K562 (cell line): ENCODE measurements around the gene RSF1. TPM values are rescaled to one million over a fixed set of nuclear protein-coding genes. Genes with fewer than 3 reads are reported as not detected.

Experiments used
- ATAC-seq: fragments of 200-7000 bp; cut with Tn5 transposase; 3 replicates; pipeline ENCODE4 v1.9.1; 2020; ENCODE audit warnings: moderate library complexity
- BruUV-seq: library from RNA; stranded (reverse); fragments of 400-500 nt; replicated peaks from 2 replicates; lab custom pipeline; 2021; lab: Mats Ljungman, UMichigan
- CTCF ChIA-PET: fragments of 300-600 bp; formaldehyde crosslinking; extraction: SDS; loops from one replicate; lab custom pipeline; 2021; ENCODE audit warnings: low intra/inter-chr PET ratio; lab: Yijun Ruan, JAX
- POLR2A ChIA-PET: fragments of 300-600, 350-650 bp; sonication (Branson Sonifier 250); formaldehyde crosslinking; extraction: SDS; loops from one replicate; lab custom pipeline; 2021; ENCODE audit warnings: antibody characterized with exemption, inconsistent platforms; lab: Yijun Ruan, JAX
- DNase-seq, 4 experiments: peaks; one replicate each; pipeline versions ENCODE4 v3.0.0 to v3.0.0-alpha.2; 2011 to 2018; ENCODE audit warnings: low spot score in 3 of 4, mixed read lengths in 3 of 4; ENCODE audit errors: extremely low read depth in 1 of 4
- FAIRE-seq: peaks from 2 replicates; lab custom pipeline; 2011; peaks lifted over from hg19 to GRCh38; lab: Jason Lieb, UNC
- H2AFZ ChIP-seq: 2 replicates; pipeline ENCODE4 v1.6.0; 2011; ENCODE audit warnings: low read depth, low read length, control low read depth, inconsistent platforms
- H3K27ac ChIP-seq: fragments of 200-600 bp; 3 replicates; pipeline ENCODE4 v1.8.0; 2011; ENCODE audit warnings: low read depth, mild to moderate bottlenecking, control low read depth, inconsistent platforms, low read length, moderate library complexity, mixed read lengths; ENCODE audit errors: extremely low read depth
- H3K27me3 ChIP-seq, 2 experiments: fragments of 300-600 bp in 1 of 2; 2 replicates in 1 of 2; 3 replicates in 1 of 2; pipeline versions ENCODE4 v1.6.0 to v1.8.0; 2011; ENCODE audit warnings: inconsistent platforms in 2 of 2, low read length in 2 of 2, mild to moderate bottlenecking in 1 of 2, mixed read lengths in 1 of 2, moderate library complexity in 1 of 2; ENCODE audit not compliant: control insufficient read depth in 2 of 2, insufficient read depth in 2 of 2
- H3K36me3 ChIP-seq: fragments of 300-600 bp; 3 replicates; pipeline ENCODE4 v1.8.0; 2011; ENCODE audit warnings: mild to moderate bottlenecking, low read length, inconsistent platforms; ENCODE audit not compliant: control insufficient read depth, insufficient read depth
- H3K4me1 ChIP-seq, 2 experiments: fragments of 200-600 bp in 1 of 2; replicated peaks in 1 of 2; 2 replicates in 1 of 2; 3 replicates in 1 of 2; pipeline versions ENCODE4 v1.5.1 to v1.8.0; 2011; ENCODE audit warnings: inconsistent platforms in 2 of 2, low read length in 2 of 2, mild to moderate bottlenecking in 1 of 2, mixed read lengths in 1 of 2, moderate library complexity in 1 of 2; ENCODE audit not compliant: control insufficient read depth in 2 of 2, insufficient read depth in 2 of 2
- H3K4me2 ChIP-seq: 2 replicates; pipeline ENCODE4 v1.6.1; 2011; ENCODE audit warnings: low read length, control low read depth, inconsistent platforms, mixed read lengths; ENCODE audit not compliant: insufficient read depth
- H3K4me3 ChIP-seq: fragments of 200-600 bp; sonication (generic), shearing (Covaris generic); 2 replicates; pipeline ENCODE4 v1.5.1; 2016; ENCODE audit warnings: control low read depth, inconsistent platforms
- H3K79me2 ChIP-seq: fragments of 200-600 bp; 3 replicates; pipeline ENCODE4 v1.8.0; 2011; ENCODE audit warnings: low read length, inconsistent platforms; ENCODE audit not compliant: control insufficient read depth, insufficient read depth
- H3K9ac ChIP-seq, 2 experiments: 2 replicates each; pipeline versions ENCODE4 v1.6.0 to v1.6.1; 2011; ENCODE audit warnings: low read depth in 2 of 2, low read length in 2 of 2, control low read depth in 1 of 2, inconsistent platforms in 1 of 2, mild to moderate bottlenecking in 1 of 2, mixed read lengths in 1 of 2; ENCODE audit not compliant: insufficient read depth in 1 of 2
- H3K9me1 ChIP-seq: one replicate; pipeline ENCODE4 v1.6.0; 2011; ENCODE audit warnings: inconsistent platforms, mild to moderate bottlenecking, low read length, moderate library complexity; ENCODE audit not compliant: control insufficient read depth, insufficient read depth
- H3K9me3 ChIP-seq: replicated peaks from 2 replicates; pipeline ENCODE4 v1.5.1; 2011; ENCODE audit warnings: low read depth, low read length, inconsistent platforms; ENCODE audit not compliant: control insufficient read depth, insufficient read depth
- H4K20me1 ChIP-seq: replicated peaks from 2 replicates; pipeline ENCODE4 v1.6.1; 2011; ENCODE audit warnings: low read length, inconsistent platforms, mixed read lengths; ENCODE audit not compliant: control insufficient read depth, insufficient read depth
- CTCF ChIP-seq, 3 experiments: IDR thresholded peaks in 2 of 3; conservative IDR thresholded peaks in 1 of 3; 2 replicates each; pipeline ENCODE4 v1.5.1; 2011 to 2012; ENCODE audit warnings: low read length in 3 of 3, mild to moderate bottlenecking in 3 of 3, control low read depth in 2 of 3, improper control_type of control experiment in 1 of 3, inconsistent platforms in 1 of 3, low read depth in 1 of 3, mixed read lengths in 1 of 3, moderate library complexity in 1 of 3; ENCODE audit not compliant: insufficient read depth in 2 of 3
- DEAF1 ChIP-seq: fragments of 450-650 bp; formaldehyde crosslinking; IDR thresholded peaks from 2 replicates; pipeline ENCODE4 v1.4.0; 2020; ENCODE audit warnings: mild to moderate bottlenecking, moderate library complexity
- HNRNPLL ChIP-seq: fragments of 200-400 bp; formaldehyde crosslinking; IDR thresholded peaks from 2 replicates; pipeline ENCODE4 v1.6.1; 2017; ENCODE audit warnings: low read length, low read depth, mild to moderate bottlenecking; ENCODE audit not compliant: poor library complexity, severe bottlenecking
- NFATC3 ChIP-seq: fragments of 450-650 bp; IDR thresholded peaks from 2 replicates; pipeline ENCODE4 v1.6.1; 2017; ENCODE audit warnings: mild to moderate bottlenecking
- RAD21 ChIP-seq, 2 experiments: fragments of 250-450 bp in 1 of 2; fragments of 450-650 bp in 1 of 2; sonication (Bioruptor Pico) in 1 of 2; formaldehyde crosslinking in 1 of 2; IDR thresholded peaks in 1 of 2; conservative IDR thresholded peaks in 1 of 2; 2 replicates each; pipeline versions ENCODE4 v1.4.0 to v1.8.0; 2020 to 2022; ENCODE audit warnings: mild to moderate bottlenecking in 2 of 2, moderate library complexity in 1 of 2
- SMC3 ChIP-seq: conservative IDR thresholded peaks from 2 replicates; pipeline ENCODE4 v1.6.1; 2011; ENCODE audit warnings: low read depth, low read length, improper control_type of control experiment; ENCODE audit not compliant: insufficient read depth
- TEAD1 ChIP-seq, 2 experiments: fragments of 450-650 bp in 1 of 2; sonication (generic) in 1 of 2; formaldehyde crosslinking; IDR thresholded peaks; 2 replicates each; pipeline versions ENCODE4 v1.4.0 to v1.8.0; 2020 to 2022; ENCODE audit warnings: mild to moderate bottlenecking in 2 of 2, missing genetic modification reagents in 1 of 2
- TEAD4 ChIP-seq, 2 experiments: sonication (generic) in 1 of 2; formaldehyde crosslinking in 1 of 2; IDR thresholded peaks; 2 replicates each; pipeline versions ENCODE4 v1.6.1 to v1.8.0; 2012 to 2022; ENCODE audit warnings: borderline replicate concordance in 1 of 2, inconsistent platforms in 1 of 2, low read length in 1 of 2, mild to moderate bottlenecking in 1 of 2, missing genetic modification reagents in 1 of 2
- ZNF57 ChIP-seq: fragments of 450-650 bp; formaldehyde crosslinking; IDR thresholded peaks from 2 replicates; pipeline ENCODE4 v1.4.0; 2020; ENCODE audit warnings: mild to moderate bottlenecking, moderate library complexity
- WGBS: fragments of 100-300 bp; shearing (Covaris generic); methylation state at CpG from one replicate; pipeline ENCODE4 v1.1.6; 2016; ENCODE audit warnings: low coverage, mixed read lengths; ENCODE audit not compliant: insufficient coverage; ENCODE audit errors: missing lambda C conversion rate; 5-methylcytosine and 5-hydroxymethylcytosine counted together
- in situ Hi-C: fragments of 300-500 bp; cut with MboI; formaldehyde crosslinking; loops from 4 replicates; pipeline ENCODE4 v1.15.0; 2018; ENCODE audit warnings: inconsistent platforms, mixed read lengths
- intact Hi-C: fragments of 100-400 bp; cut with micrococcal nuclease; formaldehyde crosslinking; loops from 2 replicates; pipeline ENCODE4 v1.14.2; 2022
- polyA plus RNA-seq, 8 experiments: library from polyadenylated mRNA; depleted of rRNA in 4 of 8; stranded (reverse) in 5 of 8; unstranded in 3 of 8; fragments of >200 nt; fragmentation: Nextera tagmentation in 2 of 8; fragmentation: Illumina TruSeq in 1 of 8; extraction: Ambion mirVana in 2 of 8; extraction: Trizol in 1 of 8; gene quantifications; 2 replicates each; pipeline versions ENCODE4 v1.2.1 to v1.2.3, GENCODE V29; 2011 to 2014; ENCODE audit warnings: inconsistent platforms in 1 of 8, missing spikeins in 1 of 8
- total RNA-seq, 7 experiments: library from RNA; depleted of rRNA in 6 of 7; stranded (reverse); fragments of >200 nt in 6 of 7; fragmentation: Illumina TruSeq in 2 of 7; extraction: Trizol in 2 of 7; gene quantifications; 2 replicates each; pipeline versions ENCODE4 v1.2.1 to v1.2.3, GENCODE V29; 2011 to 2021; ENCODE audit warnings: low replicate concordance in 1 of 7

The RSF1 gene
- total and polyA plus RNA-seq, 9 of the 15 experiments (the other 6 are each of a cell fraction or from before 2014, with no cell fraction given) = 9.7 to 63.6 (median 42.8) TPM

- Histone ChIP-seq H3K79me2 (no peaks in the 10 kb centered on the region), H3K9ac (no peak overlapping the region), H3K4me1 (no peaks in the 10 kb centered on the region), H3K27ac (no peak overlapping the region), H3K4me3 (no peak overlapping the region), H3K4me2 (no peak overlapping the region), H3K9me1 (no peaks in the 10 kb centered on the region), H3K36me3 (peaks cover 90% of the 10 kb centered on the region), H4K20me1 (no peaks in the 10 kb centered on the region), H3K9me3 (no peaks in the 10 kb centered on the region), H2AFZ (no peak overlapping the region), H3K27me3 (no peaks in the 10 kb centered on the region)
- BruUV-seq = no TSS peak
- intact Hi-C loops (no loop called here), in situ Hi-C loops (no loop called here)
- WGBS = 84% methylated on average over 3 of the region's 3 CpGs
- DNase-seq (peak in 1 of 4 experiments; percentile 64), ATAC-seq (peak; percentile 77), FAIRE-seq (peak; percentile 81)
- ChIA-PET POLR2A (interaction anchor here (0.7 to 1.2 kb wide), 5 partner anchors 9 to 26 kb away, joined by 3 to 5 read pairs (median 3); no protein-coding TSS in a partner anchor), CTCF (interaction anchor here (1.2 to 2.6 kb wide), 4 partner anchors 71 to 492 kb away, joined by 5 to 11 read pairs (median 6); partner anchors contain the start of gene MYO7A)
- TF ChIP-seq ZNF57 (CRISPR knock-in tag) (no peak), NFATC3 (0 out of 2 replicates have a peak, but pooled peaks have one; percentile 40), DEAF1 (CRISPR knock-in tag) (peak; percentile 67), TEAD4 (IDR thresholded peaks at IDR 0.05; ENCODE audit: low read length) (0 out of 2 replicates have a peak, but pooled peaks have one; percentile 20), TEAD4 (CRISPR knock-in tag; IDR thresholded peaks at IDR 0.05; ENCODE audit: borderline replicate concordance) (no peak), SMC3 (peak; percentile 26; the same call in 1 of the 2 replicates), CTCF (IDR thresholded peaks at IDR 0.05 in 2 of 3, conservative IDR thresholded peaks at IDR 0.05 in 1 of 3; ENCODE audit: insufficient read depth in 2 of 3, low read depth in 1 of 3, low read length in 3 of 3) (peak; percentile 35 to 78 (median 64); a peak in 5 of 6 replicates), RAD21 (CRISPR knock-in tag; conservative IDR thresholded peaks at IDR 0.05 in 1 of 2, IDR thresholded peaks at IDR 0.05 in 1 of 2) (peak; percentile 71 to 75), TEAD1 (CRISPR knock-in tag; IDR thresholded peaks at IDR 0.05) (0 out of 4 replicates have a peak, but pooled peaks of 1 of the 2 experiments have one; percentile 8), HNRNPLL (no peak)
Observed at GRCh38 chr11:77619576-77620198, 200.8 kb downstream of the RSF1 start.
